Right forelimb (tissue), 1 donor: ENCODE results near the gene CBLN3.

Experiments
- DNase-seq: peaks from one replicate; pipeline ENCODE4 v3.0.0-alpha.2; 2018

The CBLN3 gene

DNA sequence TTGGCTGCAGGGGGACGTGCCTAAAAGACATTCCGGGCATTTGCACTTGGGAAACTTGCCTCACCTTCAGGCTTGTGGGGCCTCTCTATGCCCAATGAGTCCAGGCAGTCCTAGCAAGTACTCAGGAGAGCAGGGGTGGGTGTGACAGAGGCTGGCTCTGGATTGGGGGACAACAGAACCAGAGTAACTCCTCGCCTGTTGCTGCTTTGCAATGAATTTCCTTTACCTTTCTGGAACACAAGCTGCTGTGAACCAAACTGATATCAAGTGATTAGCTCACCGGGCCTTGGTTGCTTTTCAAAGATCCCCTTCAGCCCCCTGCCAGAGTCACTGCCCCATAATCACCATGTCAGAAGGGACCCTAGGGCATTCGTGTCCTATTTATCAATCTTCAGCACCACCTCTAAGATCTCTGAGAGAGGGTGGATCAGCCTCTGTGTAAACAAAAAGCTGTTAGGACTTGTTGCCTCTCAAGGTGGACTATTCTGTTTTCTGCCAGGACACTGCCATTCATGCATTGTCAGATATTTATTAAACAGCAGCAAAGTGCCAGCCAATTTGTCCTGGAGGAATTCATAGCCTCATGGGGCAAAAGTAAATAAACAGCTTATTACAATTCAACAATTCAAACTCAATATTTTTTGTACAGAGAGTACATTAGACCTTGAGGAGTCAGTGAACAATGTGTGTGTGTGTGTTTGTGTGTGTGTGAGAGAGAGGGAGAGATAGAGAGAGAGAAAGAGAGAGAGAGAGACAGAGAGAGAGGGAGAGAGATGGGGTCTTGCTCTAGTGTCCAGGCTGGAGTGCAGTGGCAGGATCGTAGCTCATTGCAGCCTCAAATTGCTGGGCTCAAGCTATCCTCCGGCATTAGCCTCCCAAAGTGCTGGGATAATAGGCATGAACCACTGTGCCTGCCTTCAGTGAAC is 50.2 kb downstream of the CBLN3 start:
- DNase-seq: no peak

DNA sequence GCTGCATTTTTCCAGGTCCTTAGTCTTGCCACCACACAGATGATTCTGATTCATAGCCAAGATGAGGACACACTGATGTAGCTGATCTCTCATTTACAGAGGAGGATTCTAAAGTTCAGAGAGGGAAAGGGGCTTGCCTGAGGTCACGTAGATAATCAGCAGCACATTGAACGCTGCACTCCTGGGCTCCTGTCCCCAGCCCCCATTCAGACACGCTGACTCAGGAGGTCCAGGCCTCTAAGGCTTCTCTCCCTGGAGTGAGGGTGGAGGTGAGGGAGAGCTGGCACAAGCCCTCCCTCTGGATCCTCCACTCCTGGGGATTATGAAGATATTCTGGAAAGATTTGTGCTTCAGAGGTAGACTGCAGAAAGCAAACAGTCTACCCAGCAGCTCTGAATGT is 51.1 kb downstream of the CBLN3 start:
- no peak for DNase-seq

DNA sequence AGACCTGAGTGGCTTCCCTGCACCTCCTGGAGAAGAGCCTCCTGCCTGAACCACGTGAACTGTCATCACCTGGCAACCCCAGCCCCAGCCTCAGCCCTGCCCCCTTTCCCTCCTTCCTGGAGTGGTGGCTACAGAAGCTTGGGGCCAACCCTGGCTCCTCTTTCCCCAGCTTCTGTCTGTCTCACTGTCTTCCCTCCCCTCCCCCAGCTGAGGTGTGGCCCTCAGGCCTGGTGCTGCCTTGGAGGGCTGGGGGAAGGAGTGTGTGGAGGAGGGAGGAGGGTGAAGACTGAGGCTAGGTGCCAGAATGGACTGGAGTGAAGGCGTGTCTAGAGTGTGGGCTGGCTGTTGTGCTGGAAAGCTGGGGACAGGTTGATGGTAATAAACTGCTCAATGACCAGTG is 51.8 kb downstream of the CBLN3 start:
- no peak for DNase-seq

DNA sequence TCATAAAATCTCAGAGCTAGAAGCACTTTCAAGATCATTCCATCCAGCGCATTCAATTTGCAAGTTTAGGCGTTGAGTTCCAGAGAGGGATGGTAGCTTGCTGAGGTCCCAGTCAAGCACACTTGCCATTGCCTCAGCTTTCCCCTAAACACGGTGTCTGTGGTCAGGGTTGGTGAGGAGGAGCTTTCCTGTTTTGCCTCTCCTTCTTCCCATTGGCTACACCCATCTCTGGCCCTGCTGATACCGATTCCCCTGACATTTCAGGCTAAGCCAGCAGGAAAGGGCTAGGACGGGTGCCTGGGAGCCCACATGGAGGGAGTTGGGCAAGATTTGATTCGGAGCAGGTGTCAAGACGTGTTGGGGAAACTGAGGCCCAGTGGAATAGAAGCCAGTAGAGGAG is 52.3 kb downstream of the CBLN3 start:
- no peak for DNase-seq
